CD14-positive monocyte (primary cell): Measurements from ENCODE around the gene IL16. TPM values are rescaled to one million over a fixed set of nuclear protein-coding genes. Genes with fewer than 3 reads are reported as not detected.

Experiments used
- DNase-seq, 3 donors: peaks; one replicate each; pipeline ENCODE4 v3.0.0-alpha.2; 2011 to 2022
- H2AFZ ChIP-seq: 2 replicates; pipeline ENCODE4 v1.6.0; 2012; ENCODE audit warnings: mild to moderate bottlenecking, low read depth, low read length, inconsistent platforms; ENCODE audit not compliant: insufficient read depth, poor library complexity, severe bottlenecking
- H3K27ac ChIP-seq, 2 donors: 1 replicate in 1 of 2; 2 replicates in 1 of 2; pipeline ENCODE4 v1.5.1; 2012 to 2013; ENCODE audit warnings: low read length in 2 of 2, control low read depth in 1 of 2, inconsistent platforms in 1 of 2, low read depth in 1 of 2, mild to moderate bottlenecking in 1 of 2
- H3K27me3 ChIP-seq, 2 donors: one replicate each; pipeline versions ENCODE4 v1.6.0 to v1.6.1; 2011 to 2013; ENCODE audit warnings: low read length in 2 of 2; ENCODE audit not compliant: control insufficient read depth in 2 of 2, insufficient read depth in 2 of 2
- H3K36me3 ChIP-seq, 2 donors: replicated peaks in 1 of 2; 1 replicate in 1 of 2; 2 replicates in 1 of 2; pipeline versions ENCODE4 v1.5.1 to v1.6.1; 2012 to 2013; ENCODE audit warnings: low read length in 2 of 2, control low read depth in 1 of 2, inconsistent platforms in 1 of 2, mild to moderate bottlenecking in 1 of 2; ENCODE audit not compliant: insufficient read depth in 2 of 2, control insufficient read depth in 1 of 2
- H3K4me1 ChIP-seq, 2 donors: 1 replicate in 1 of 2; 2 replicates in 1 of 2; pipeline versions ENCODE4 v1.5.1 to v1.6.1; 2012 to 2013; ENCODE audit warnings: low read length in 2 of 2, control low read depth in 1 of 2, inconsistent platforms in 1 of 2, mild to moderate bottlenecking in 1 of 2, moderate library complexity in 1 of 2; ENCODE audit not compliant: insufficient read depth in 2 of 2, control insufficient read depth in 1 of 2
- H3K4me2 ChIP-seq: replicated peaks from 2 replicates; pipeline ENCODE3; 2012; ENCODE audit warnings: low read length, moderate library complexity, mild to moderate bottlenecking; ENCODE audit not compliant: poor library complexity, severe bottlenecking; ENCODE audit errors: extremely low read depth
- H3K4me3 ChIP-seq, 3 experiments: fragments of 200-600 bp in 1 of 3; sonication (generic) in 1 of 3; replicated peaks in 1 of 3; 1 replicate in 2 of 3; 2 replicates in 1 of 3; pipeline ENCODE4 v1.5.1; 2011 to 2013; ENCODE audit warnings: low read length in 3 of 3, mild to moderate bottlenecking in 3 of 3, control low read depth in 2 of 3, low read depth in 2 of 3, inconsistent platforms in 1 of 3, moderate library complexity in 1 of 3
- H3K79me2 ChIP-seq: 2 replicates; pipeline ENCODE4 v1.6.0; 2012; ENCODE audit warnings: mild to moderate bottlenecking, control low read depth, inconsistent platforms, low read length, moderate library complexity; ENCODE audit not compliant: insufficient read depth
- H3K9ac ChIP-seq: 2 replicates; pipeline ENCODE4 v1.6.0; 2017; ENCODE audit warnings: low read length, mild to moderate bottlenecking; ENCODE audit not compliant: insufficient read depth, poor library complexity, severe bottlenecking
- H3K9me3 ChIP-seq, 2 donors: replicated peaks in 1 of 2; 1 replicate in 1 of 2; 2 replicates in 1 of 2; pipeline versions ENCODE4 v1.5.1 to v1.6.1; 2012 to 2013; ENCODE audit warnings: low read length in 2 of 2, control low read depth in 1 of 2; ENCODE audit not compliant: control insufficient read depth in 1 of 2, insufficient read depth in 1 of 2
- H4K20me1 ChIP-seq: 2 replicates; pipeline ENCODE4 v1.6.0; 2012; ENCODE audit warnings: mild to moderate bottlenecking, low read length, control low read depth, moderate library complexity; ENCODE audit not compliant: insufficient read depth
- H3K27ac Mint-ChIP-seq, 7 donors: one replicate each; pipeline ENCODE4 v1.8.0; 2020; ENCODE audit warnings: mild to moderate bottlenecking in 7 of 7, mixed read lengths in 7 of 7, moderate library complexity in 6 of 7, inconsistent platforms in 2 of 7
- H3K27me3 Mint-ChIP-seq, 3 donors: one replicate each; pipeline ENCODE4 v1.8.0; 2021 to 2022; ENCODE audit warnings: low read depth in 3 of 3, mild to moderate bottlenecking in 3 of 3, mixed read lengths in 3 of 3, moderate library complexity in 3 of 3, inconsistent platforms in 1 of 3
- H3K36me3 Mint-ChIP-seq, 2 donors: one replicate each; pipeline ENCODE4 v1.8.0; 2020; ENCODE audit warnings: mixed read lengths in 2 of 2, inconsistent platforms in 1 of 2, mild to moderate bottlenecking in 1 of 2
- H3K4me1 Mint-ChIP-seq: one replicate; pipeline ENCODE4 v1.8.0; 2020; ENCODE audit warnings: mild to moderate bottlenecking, mixed read lengths
- H3K4me3 Mint-ChIP-seq, 2 donors: one replicate each; pipeline ENCODE4 v1.8.0; 2020; ENCODE audit warnings: mild to moderate bottlenecking in 2 of 2, mixed read lengths in 2 of 2, moderate library complexity in 1 of 2
- H3K9me3 Mint-ChIP-seq, 7 donors: one replicate each; pipeline ENCODE4 v1.8.0; 2020 to 2022; ENCODE audit warnings: mixed read lengths in 7 of 7, mild to moderate bottlenecking in 6 of 7, moderate library complexity in 6 of 7, inconsistent platforms in 2 of 7
- WGBS: methylation state at CpG from one replicate; pipeline ENCODE4 v1.1.5; 2013; ENCODE audit warnings: missing lambda C conversion rate; ENCODE audit not compliant: insufficient coverage; 5-methylcytosine and 5-hydroxymethylcytosine counted together
- intact Hi-C, 2 donors: fragments of 100-400 bp; cut with micrococcal nuclease; formaldehyde crosslinking; loops; one replicate each; pipeline versions ENCODE4 v1.15.0 to v1.15.1; 2023
- polyA plus RNA-seq, 3 donors: library from polyadenylated mRNA; depleted of rRNA in 1 of 3; unstranded in 2 of 3; stranded (reverse) in 1 of 3; fragments of 300-500 nt in 2 of 3; fragments of >200 nt in 1 of 3; fragmentation: Illumina TruSeq in 2 of 3; gene quantifications; 1 replicate in 2 of 3; 2 replicates in 1 of 3; pipeline ENCODE4 v1.2.3, GENCODE V29; 2012 to 2021
- TF ChIP-seq, protein P1 (sequence below): fragments of 200-600 bp; IDR thresholded peaks from one replicate; pipeline ENCODE4 v1.8.0; 2022; ENCODE audit warnings: antibody characterized with exemption, mild to moderate bottlenecking

The IL16 gene
- polyA plus RNA-seq, 3 donors, result 64.8 to 95.1 (median 71.5) TPM

DNA sequence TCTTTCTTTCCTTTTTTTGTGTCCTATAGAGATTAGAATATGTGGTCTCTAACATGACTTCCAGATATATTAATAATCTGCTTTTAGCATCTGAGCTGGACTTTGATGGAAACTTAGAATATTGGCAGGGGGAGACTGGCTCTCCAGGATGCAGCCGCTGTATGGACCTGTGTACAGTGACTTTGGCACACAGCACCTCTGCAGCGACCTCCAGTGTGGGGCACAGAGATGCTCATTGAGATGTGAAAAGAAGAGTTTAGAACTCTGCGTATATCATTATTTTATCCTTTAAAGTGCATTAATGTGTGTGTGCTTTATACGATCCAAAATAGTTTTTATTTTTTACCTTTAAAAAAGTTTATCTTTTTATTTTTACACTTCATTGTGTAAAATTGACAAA is 44.3 kb upstream of the IL16 start:
- Histone ChIP-seq H3K9me3 (no peaks in the 10 kb centered on the region), H2AFZ (no peak overlapping the region), H4K20me1 (no peaks in the 10 kb centered on the region), H3K4me3 (no peak overlapping the region), H3K79me2 (no peaks in the 10 kb centered on the region), H3K36me3 (no peaks in the 10 kb centered on the region), H3K27ac (no peak overlapping the region), H3K4me1 (no peaks in the 10 kb centered on the region), H3K9ac (no peak overlapping the region), H3K4me2 (no peak overlapping the region), H3K27me3 (no peaks in the 10 kb centered on the region)
- WGBS, result 100% methylated on average over 1 of the region's 4 CpGs
- intact Hi-C loops, result no loop called here
- H3K4me3 Mint-ChIP-seq, result no peak overlapping the region
- no peaks in the 10 kb centered on the region for H3K36me3 Mint-ChIP-seq
- H3K4me1 Mint-ChIP-seq, result peaks cover 4% of the 10 kb centered on the region
- peaks cover 0 to 3% (median 0%) of the 10 kb centered on the region in 7 donors for H3K9me3 Mint-ChIP-seq
- H3K27ac Mint-ChIP-seq, result no peak overlapping the region
- TF ChIP-seq, protein P1, sequence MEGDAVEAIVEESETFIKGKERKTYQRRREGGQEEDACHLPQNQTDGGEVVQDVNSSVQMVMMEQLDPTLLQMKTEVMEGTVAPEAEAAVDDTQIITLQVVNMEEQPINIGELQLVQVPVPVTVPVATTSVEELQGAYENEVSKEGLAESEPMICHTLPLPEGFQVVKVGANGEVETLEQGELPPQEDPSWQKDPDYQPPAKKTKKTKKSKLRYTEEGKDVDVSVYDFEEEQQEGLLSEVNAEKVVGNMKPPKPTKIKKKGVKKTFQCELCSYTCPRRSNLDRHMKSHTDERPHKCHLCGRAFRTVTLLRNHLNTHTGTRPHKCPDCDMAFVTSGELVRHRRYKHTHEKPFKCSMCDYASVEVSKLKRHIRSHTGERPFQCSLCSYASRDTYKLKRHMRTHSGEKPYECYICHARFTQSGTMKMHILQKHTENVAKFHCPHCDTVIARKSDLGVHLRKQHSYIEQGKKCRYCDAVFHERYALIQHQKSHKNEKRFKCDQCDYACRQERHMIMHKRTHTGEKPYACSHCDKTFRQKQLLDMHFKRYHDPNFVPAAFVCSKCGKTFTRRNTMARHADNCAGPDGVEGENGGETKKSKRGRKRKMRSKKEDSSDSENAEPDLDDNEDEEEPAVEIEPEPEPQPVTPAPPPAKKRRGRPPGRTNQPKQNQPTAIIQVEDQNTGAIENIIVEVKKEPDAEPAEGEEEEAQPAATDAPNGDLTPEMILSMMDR, result no peak
- H3K27me3 Mint-ChIP-seq, result peaks cover 0 to 5% (median 2%) of the 10 kb centered on the region in 3 donors
- DNase-seq, result no peak

DNA sequence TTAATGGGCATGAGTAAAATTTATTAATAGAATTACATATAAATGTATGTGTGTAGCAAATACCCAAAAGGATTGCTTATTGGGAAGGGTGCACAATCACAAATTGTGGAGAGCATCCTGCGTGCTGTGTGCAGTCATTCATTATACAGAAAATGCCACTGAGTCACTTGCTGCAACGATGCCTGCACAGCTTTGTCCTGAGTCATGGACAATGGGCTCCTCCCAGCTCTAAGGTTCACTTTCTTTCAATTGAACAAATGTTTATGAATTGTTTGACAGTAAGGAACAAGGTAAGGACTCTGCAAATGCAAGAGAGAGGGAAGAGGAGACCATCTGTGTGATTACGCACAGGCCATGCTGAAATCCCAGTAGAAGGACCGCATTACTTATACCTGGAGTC is 43.9 kb upstream of the IL16 start:
- Histone ChIP-seq H3K79me2 (no peaks in the 10 kb centered on the region), H3K4me1 (no peaks in the 10 kb centered on the region), H3K27ac (no peak overlapping the region), H3K4me2 (no peak overlapping the region), H4K20me1 (no peaks in the 10 kb centered on the region), H3K9ac (no peak overlapping the region), H3K27me3 (no peaks in the 10 kb centered on the region), H2AFZ (no peak overlapping the region), H3K4me3 (no peak overlapping the region), H3K9me3 (no peaks in the 10 kb centered on the region), H3K36me3 (no peaks in the 10 kb centered on the region)
- peaks cover 4% of the 10 kb centered on the region for H3K4me1 Mint-ChIP-seq
- H3K27ac Mint-ChIP-seq, result no peak overlapping the region
- intact Hi-C loops, result no loop called here
- TF ChIP-seq, protein P1, result no peak
- WGBS, result 93% methylated on average over 2 of the region's 4 CpGs
- no peaks in the 10 kb centered on the region for H3K36me3 Mint-ChIP-seq
- peaks cover 0 to 7% (median 2%) of the 10 kb centered on the region in 3 donors for H3K27me3 Mint-ChIP-seq
- H3K9me3 Mint-ChIP-seq, result peaks cover 0 to 3% (median 0%) of the 10 kb centered on the region in 7 donors
- H3K4me3 Mint-ChIP-seq, result no peak overlapping the region
- no peak for DNase-seq
